HT1080 (cell line): Measurements from ENCODE around the gene RTN4R. TPM values are rescaled to one million over a fixed set of nuclear protein-coding genes. Genes with fewer than 3 reads are reported as not detected.
"Not testable (repeated sequence)": the region's sequence is repeated elsewhere in the genome, so short reads cannot be mapped to it uniquely, and the experiment has no call there.

Experiments used
- DNase-seq: peaks from one replicate; pipeline ENCODE4 v3.0.0-alpha.2; 2015; ENCODE audit warnings: low read depth
- total RNA-seq: library from RNA; depleted of rRNA; stranded (reverse); fragments of >200 nt; shearing (Covaris generic); gene quantifications from 2 replicates; pipeline ENCODE4 v1.2.3, GENCODE V29; 2014

Gene RTN4R
- total RNA-seq, 1 experiment from 2014 or later = 4.9 TPM

- DNase-seq = not testable (repeated sequence)
Measured at GRCh38 chr22:20286784-20287423, 18.8 kb upstream of the RTN4R start.

- DNase-seq = not testable (repeated sequence)
Measured at GRCh38 chr22:20286312-20286660, 18.2 kb upstream of the RTN4R start.

GRCh38 chr22:20285473-20286311, 17.6 kb upstream of the RTN4R start:
- DNase-seq = peak; percentile 49

DNA sequence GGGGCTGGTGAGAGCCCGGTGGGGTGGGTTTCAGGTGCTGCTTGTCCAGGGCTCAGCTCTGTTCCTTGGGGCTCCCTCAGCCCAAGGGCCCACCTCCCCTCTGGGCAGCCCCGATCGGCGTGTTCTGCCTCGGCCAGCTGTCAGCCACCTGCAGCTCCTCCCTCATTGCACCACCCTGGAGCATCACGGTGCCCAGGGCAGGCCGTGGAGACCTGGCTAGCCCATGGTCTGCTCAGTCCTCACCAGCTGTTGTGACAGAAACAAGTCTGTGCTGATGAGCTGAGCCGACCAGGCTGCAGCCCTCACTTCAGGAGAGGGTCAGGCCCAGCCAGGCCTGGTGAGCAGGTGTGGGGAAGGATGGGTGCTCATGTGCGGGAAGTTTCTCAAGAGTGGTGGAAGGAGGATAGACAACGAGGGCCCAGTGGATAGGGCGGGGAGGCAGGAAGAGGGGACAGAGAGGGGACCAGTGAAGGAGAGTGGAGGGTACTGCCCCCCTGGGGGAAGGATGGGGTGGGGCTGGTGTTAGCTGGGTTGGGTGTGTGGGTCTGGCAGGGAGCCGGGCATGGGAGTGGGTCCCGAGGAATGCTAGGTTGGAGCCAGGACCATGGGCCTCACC, 16.5 kb upstream of the RTN4R start:
- DNase-seq = no peak

GRCh38 chr22:20283674-20284066, 15.6 kb upstream of the RTN4R start:
- no peak for DNase-seq

GRCh38 chr22:20282901-20283673, 15.0 kb upstream of the RTN4R start:
- DNase-seq = no peak

DNA sequence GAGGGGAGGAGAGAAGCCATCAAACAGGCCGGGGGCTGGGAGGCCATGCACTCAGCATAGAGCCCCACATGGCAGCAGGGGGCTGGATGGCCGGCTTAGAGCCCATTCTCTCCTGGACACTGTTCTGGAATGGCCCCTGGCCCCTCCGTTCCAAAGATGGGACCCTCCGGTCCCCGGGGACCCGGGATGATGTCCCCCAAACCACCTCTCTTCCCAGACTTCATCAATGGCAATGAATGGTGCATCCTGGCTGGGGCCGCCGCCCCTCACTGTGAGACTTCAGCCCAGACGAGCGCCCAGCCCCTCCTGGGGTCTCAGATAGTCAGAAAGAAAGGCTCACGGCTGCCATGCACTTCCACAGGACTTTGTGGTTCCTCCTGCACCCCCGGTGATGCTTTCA, 13.8 kb upstream of the RTN4R start:
- no peak for DNase-seq

GRCh38 chr22:20281473-20281872, 13.4 kb upstream of the RTN4R start:
- not testable (repeated sequence) for DNase-seq

- no peak for DNase-seq
Measured at GRCh38 chr22:20280866-20281265, 12.7 kb upstream of the RTN4R start.

GRCh38 chr22:20280163-20280562, 12.0 kb upstream of the RTN4R start:
- DNase-seq = not testable (repeated sequence)

DNA sequence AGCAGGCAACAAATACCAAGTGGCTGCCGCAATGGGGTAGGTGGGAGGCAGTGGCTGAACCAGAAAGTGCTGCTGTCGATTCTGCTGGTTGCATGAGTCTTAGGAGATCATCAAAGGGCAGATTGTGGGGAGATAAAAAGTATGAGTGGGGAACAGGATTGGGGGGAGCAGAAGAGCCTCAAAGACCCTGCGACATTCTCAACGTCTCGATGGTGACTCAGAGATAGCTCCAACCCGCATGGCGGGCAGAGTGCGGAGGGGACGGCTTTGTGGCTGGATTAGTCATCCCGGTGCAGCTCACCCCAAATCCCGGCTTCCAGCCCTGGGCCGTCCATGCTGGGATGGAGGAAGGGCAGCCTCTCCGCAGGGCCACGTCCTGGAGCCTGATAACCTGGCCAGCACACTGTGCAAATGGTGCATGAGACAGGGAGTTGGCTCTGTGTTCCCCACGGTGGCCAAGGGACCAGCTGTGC, 11.6 kb upstream of the RTN4R start:
- peak; percentile 56 for DNase-seq

DNA sequence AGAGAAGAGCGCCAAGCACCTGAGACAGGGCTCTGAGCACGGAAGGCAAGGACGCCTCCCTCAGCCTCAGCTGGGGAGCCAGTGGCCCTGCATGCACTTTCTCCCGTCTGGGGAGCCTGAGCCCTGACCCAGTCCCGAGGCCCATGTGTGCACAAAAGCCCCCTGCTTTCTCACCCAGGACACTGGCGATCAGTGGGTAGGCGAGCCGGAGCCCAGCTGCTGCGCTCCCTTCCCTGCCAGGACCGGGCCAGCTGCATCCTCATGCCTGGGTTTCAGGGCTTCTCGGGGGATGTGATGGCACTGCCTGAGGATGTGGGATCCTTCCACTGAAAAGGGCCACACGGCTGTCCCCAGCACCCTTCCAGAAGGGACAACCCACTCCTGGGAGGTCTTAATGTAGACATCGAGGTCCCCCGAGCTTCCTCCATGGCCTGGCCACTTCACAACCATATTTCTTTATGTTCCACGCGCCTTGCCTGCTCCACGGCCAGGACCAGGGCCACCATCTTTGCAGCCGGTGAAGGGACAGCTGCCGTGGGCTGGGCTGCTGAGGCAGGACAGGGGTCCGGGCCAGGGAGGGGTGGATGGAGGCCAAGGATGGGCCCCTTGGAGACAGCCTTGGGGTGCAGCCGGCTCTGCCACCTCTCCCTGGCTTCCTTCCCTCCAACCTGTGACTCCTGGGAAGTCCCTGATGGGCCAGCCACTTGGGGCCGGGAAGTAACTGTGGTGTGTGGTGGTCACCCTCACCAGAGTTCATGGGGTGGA, 10.8 kb upstream of the RTN4R start:
- not testable (repeated sequence) for DNase-seq

- DNase-seq = not testable (repeated sequence)
Measured at GRCh38 chr22:20277936-20278635, 10.0 kb upstream of the RTN4R start.

DNA sequence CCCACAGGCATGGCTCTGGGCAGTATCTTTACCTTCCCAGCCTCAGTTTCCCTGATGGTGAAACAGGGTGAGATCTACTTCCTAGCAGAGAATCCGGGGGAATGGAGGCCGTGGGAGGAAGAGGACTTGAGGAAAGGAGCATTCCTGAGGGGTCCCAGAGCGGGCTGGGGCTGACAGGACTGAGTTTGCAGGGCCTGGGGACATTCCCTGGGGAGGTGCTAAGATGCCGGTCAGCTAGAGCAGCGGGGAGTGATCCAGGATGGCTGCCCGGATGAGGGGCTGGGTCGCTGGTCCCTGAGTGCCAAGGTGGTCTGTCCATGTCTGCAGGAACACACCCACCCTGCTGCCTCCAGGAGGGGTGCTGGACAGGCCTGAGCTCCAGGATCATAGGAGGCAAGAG, 8.3 kb upstream of the RTN4R start:
- no peak for DNase-seq

DNA sequence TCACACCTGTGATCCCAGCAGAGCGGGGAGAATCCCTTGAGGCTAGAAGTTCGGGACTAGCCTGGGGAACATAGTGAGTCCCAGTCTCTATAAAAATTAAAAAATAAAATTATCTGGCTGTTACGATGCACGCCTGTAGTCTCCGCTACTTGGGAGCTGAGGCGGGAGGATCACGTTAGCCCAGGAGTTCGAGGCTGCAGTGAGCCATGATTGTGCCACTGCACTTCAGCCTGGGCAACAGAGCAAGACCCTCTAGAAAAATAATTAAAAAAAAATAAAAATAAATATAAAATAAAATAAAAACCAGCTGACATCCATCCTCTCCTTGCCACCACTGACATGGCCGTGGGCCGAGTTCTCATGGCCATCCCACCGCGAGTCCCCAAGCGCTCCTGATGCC, 7.7 kb upstream of the RTN4R start:
- no peak for DNase-seq

GRCh38 chr22:20275325-20275724, 7.2 kb upstream of the RTN4R start:
- not testable (repeated sequence) for DNase-seq

- not testable (repeated sequence) for DNase-seq
Measured at GRCh38 chr22:20274374-20274773, 6.3 kb upstream of the RTN4R start.

DNA sequence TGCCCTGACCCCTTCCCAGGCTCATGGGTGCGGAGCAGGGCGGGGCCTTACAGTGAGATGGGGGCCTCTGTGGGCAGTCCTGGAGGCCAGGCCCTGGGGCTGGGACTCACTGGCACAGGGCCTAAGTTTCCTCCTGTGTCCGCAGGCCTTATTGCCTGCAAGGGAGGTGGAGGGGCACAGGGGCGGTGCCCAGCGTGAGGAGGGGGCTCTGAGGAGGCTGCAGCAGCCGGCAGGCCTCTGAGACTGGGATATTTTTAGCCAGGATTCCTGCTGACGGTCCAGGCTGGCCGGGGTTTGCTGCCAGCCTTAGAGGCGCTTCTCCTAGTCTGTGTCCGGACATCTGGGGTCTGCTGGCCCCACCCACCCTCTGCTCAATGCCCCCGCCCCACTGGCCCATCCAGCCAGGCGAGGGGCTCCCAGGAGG, 5.7 kb upstream of the RTN4R start:
- DNase-seq = no peak

- no peak for DNase-seq
Measured at GRCh38 chr22:20272700-20273099, 4.6 kb upstream of the RTN4R start.

DNA sequence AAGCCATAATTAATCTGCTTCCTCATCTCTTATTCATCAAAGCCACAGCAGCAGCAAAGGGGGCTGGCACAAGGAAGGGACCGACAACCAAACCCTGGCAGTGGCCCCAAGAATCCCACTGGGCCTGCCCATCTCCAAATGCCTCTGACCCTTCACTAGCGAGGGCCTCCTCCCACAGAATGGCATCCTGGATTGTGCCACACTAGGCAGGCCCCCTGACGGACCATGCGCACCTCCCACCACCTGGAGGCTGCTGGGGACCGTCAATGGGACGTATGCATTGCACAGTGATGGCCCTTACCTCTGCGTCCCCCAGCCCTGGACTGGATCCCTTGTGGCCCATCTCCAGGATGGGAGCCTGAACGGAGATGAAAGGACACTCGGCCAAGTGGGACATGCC, 4.1 kb upstream of the RTN4R start:
- no peak for DNase-seq
